H1 (cell line): ENCODE measurements around the gene RBMX. TPM values are rescaled to one million over a fixed set of nuclear protein-coding genes. Genes with fewer than 3 reads are reported as not detected.

Experiments used
- CHD1 ChIP-seq: IDR thresholded peaks from 2 replicates; pipeline ENCODE4 v1.6.1; 2012; ENCODE audit warnings: low read depth, low read length, improper control_type of control experiment
- EP300 ChIP-seq, 2 experiments: IDR thresholded peaks; 1 replicate in 1 of 2; 2 replicates in 1 of 2; pipeline ENCODE4 v1.6.1; 2011 to 2012; ENCODE audit warnings: low read depth in 2 of 2, low read length in 2 of 2, mild to moderate bottlenecking in 2 of 2, borderline replicate concordance in 1 of 2, inconsistent platforms in 1 of 2, moderate library complexity in 1 of 2
- GABPA ChIP-seq: IDR thresholded peaks from 2 replicates; pipeline ENCODE4 v1.6.1; 2011; ENCODE audit warnings: mild to moderate bottlenecking, low read length, moderate library complexity, borderline replicate concordance; ENCODE audit not compliant: insufficient read depth
- NANOG ChIP-seq: IDR thresholded peaks from 2 replicates; pipeline ENCODE4 v1.6.1; 2011; ENCODE audit warnings: low read length, low read depth, mild to moderate bottlenecking, inconsistent platforms; ENCODE audit not compliant: insufficient read depth, poor library complexity, severe bottlenecking
- SAP30 ChIP-seq: fragments of 300-600 bp; sonication (generic); IDR thresholded peaks from 2 replicates; pipeline ENCODE4 v1.7.1; 2012; ENCODE audit warnings: low read length, moderate library complexity, mild to moderate bottlenecking, inconsistent platforms; ENCODE audit not compliant: insufficient read depth, insufficient replicate concordance
- SIN3A ChIP-seq, 2 experiments: IDR thresholded peaks in 1 of 2; conservative IDR thresholded peaks in 1 of 2; 2 replicates each; pipeline ENCODE4 v1.6.1; 2011 to 2012; ENCODE audit warnings: low read length in 2 of 2, improper control_type of control experiment in 1 of 2, low read depth in 1 of 2, mild to moderate bottlenecking in 1 of 2
- polyA plus RNA-seq, 7 experiments: library from polyadenylated mRNA; depleted of rRNA in 3 of 7; stranded (reverse) in 5 of 7; unstranded in 2 of 7; fragments of >200 nt in 5 of 7; fragments of 200-250 nt in 2 of 7; gene quantifications; 1 replicate in 5 of 7; 2 replicates in 1 of 7; 4 replicates in 1 of 7; pipeline versions ENCODE4 v1.2.1 to v1.2.3, GENCODE V29; 2011 to 2013; ENCODE audit warnings: missing spikeins in 2 of 7, mixed read lengths in 2 of 7
- total RNA-seq: library from RNA; stranded (reverse); fragmentation: NEBNext Ultra II Directional; extraction: Animal tissue kit (Norgen Biotek cat#: 25700); gene quantifications from 2 replicates; pipeline ENCODE4 v1.2.1, GENCODE V29; 2021
- TF ChIP-seq, protein P1 (sequence below): fragments of 300-600 bp; sonication (generic); IDR thresholded peaks from 2 replicates; pipeline ENCODE4 v1.7.1; 2012; ENCODE audit warnings: low read length, moderate library complexity, mild to moderate bottlenecking, inconsistent platforms; ENCODE audit not compliant: insufficient replicate concordance
- TF ChIP-seq, protein P2 (sequence below): IDR thresholded peaks from 2 replicates; pipeline ENCODE4 v1.6.1; 2011; ENCODE audit warnings: low read depth, mild to moderate bottlenecking, low read length; ENCODE audit not compliant: insufficient read depth
- TF ChIP-seq, protein P3 (sequence below): IDR thresholded peaks from 2 replicates; pipeline ENCODE4 v1.6.1; 2012; ENCODE audit warnings: inconsistent platforms

Gene RBMX
- total and polyA plus RNA-seq, 2 of the 8 experiments (the other 6 are each of a cell fraction or from before 2014, with no cell fraction given): 213 to 476 TPM

DNA sequence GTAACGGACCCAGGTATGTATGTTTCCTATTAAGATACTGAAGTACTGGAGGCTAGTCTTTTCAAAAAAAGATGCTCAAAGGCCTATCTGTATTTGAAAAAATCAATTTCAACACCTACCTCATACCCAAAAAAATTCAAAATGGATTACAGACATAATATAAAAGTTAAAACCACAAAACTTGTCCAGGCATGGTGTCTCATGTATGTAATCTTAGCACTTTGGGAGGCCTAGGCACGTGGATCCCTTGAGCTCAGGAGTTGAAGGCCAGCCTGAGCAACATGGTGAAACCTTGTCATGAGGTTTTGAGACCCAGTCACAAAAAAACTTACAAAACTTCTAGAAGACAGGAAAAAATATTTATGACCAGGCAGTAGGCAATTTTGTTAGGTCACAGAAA lies 16.7 kb downstream of the RBMX start (continued):
- TF ChIP-seq, protein P1, sequence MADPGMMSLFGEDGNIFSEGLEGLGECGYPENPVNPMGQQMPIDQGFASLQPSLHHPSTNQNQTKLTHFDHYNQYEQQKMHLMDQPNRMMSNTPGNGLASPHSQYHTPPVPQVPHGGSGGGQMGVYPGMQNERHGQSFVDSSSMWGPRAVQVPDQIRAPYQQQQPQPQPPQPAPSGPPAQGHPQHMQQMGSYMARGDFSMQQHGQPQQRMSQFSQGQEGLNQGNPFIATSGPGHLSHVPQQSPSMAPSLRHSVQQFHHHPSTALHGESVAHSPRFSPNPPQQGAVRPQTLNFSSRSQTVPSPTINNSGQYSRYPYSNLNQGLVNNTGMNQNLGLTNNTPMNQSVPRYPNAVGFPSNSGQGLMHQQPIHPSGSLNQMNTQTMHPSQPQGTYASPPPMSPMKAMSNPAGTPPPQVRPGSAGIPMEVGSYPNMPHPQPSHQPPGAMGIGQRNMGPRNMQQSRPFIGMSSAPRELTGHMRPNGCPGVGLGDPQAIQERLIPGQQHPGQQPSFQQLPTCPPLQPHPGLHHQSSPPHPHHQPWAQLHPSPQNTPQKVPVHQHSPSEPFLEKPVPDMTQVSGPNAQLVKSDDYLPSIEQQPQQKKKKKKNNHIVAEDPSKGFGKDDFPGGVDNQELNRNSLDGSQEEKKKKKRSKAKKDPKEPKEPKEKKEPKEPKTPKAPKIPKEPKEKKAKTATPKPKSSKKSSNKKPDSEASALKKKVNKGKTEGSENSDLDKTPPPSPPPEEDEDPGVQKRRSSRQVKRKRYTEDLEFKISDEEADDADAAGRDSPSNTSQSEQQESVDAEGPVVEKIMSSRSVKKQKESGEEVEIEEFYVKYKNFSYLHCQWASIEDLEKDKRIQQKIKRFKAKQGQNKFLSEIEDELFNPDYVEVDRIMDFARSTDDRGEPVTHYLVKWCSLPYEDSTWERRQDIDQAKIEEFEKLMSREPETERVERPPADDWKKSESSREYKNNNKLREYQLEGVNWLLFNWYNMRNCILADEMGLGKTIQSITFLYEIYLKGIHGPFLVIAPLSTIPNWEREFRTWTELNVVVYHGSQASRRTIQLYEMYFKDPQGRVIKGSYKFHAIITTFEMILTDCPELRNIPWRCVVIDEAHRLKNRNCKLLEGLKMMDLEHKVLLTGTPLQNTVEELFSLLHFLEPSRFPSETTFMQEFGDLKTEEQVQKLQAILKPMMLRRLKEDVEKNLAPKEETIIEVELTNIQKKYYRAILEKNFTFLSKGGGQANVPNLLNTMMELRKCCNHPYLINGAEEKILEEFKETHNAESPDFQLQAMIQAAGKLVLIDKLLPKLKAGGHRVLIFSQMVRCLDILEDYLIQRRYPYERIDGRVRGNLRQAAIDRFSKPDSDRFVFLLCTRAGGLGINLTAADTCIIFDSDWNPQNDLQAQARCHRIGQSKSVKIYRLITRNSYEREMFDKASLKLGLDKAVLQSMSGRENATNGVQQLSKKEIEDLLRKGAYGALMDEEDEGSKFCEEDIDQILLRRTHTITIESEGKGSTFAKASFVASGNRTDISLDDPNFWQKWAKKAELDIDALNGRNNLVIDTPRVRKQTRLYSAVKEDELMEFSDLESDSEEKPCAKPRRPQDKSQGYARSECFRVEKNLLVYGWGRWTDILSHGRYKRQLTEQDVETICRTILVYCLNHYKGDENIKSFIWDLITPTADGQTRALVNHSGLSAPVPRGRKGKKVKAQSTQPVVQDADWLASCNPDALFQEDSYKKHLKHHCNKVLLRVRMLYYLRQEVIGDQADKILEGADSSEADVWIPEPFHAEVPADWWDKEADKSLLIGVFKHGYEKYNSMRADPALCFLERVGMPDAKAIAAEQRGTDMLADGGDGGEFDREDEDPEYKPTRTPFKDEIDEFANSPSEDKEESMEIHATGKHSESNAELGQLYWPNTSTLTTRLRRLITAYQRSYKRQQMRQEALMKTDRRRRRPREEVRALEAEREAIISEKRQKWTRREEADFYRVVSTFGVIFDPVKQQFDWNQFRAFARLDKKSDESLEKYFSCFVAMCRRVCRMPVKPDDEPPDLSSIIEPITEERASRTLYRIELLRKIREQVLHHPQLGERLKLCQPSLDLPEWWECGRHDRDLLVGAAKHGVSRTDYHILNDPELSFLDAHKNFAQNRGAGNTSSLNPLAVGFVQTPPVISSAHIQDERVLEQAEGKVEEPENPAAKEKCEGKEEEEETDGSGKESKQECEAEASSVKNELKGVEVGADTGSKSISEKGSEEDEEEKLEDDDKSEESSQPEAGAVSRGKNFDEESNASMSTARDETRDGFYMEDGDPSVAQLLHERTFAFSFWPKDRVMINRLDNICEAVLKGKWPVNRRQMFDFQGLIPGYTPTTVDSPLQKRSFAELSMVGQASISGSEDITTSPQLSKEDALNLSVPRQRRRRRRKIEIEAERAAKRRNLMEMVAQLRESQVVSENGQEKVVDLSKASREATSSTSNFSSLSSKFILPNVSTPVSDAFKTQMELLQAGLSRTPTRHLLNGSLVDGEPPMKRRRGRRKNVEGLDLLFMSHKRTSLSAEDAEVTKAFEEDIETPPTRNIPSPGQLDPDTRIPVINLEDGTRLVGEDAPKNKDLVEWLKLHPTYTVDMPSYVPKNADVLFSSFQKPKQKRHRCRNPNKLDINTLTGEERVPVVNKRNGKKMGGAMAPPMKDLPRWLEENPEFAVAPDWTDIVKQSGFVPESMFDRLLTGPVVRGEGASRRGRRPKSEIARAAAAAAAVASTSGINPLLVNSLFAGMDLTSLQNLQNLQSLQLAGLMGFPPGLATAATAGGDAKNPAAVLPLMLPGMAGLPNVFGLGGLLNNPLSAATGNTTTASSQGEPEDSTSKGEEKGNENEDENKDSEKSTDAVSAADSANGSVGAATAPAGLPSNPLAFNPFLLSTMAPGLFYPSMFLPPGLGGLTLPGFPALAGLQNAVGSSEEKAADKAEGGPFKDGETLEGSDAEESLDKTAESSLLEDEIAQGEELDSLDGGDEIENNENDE: no peak
- TF ChIP-seq NANOG (no peak), GABPA (no peak), CHD1 (no peak), SIN3A (conservative IDR thresholded peaks at IDR 0.05 in 1 of 2, IDR thresholded peaks at IDR 0.05 in 1 of 2; ENCODE audit: low read depth in 1 of 2, low read length in 2 of 2) (no peak), EP300 (IDR thresholded peaks at IDR 0.05; ENCODE audit: borderline replicate concordance in 1 of 2, low read depth in 2 of 2, low read length in 2 of 2) (no peak), SAP30 (no peak)
- TF ChIP-seq, protein P2, sequence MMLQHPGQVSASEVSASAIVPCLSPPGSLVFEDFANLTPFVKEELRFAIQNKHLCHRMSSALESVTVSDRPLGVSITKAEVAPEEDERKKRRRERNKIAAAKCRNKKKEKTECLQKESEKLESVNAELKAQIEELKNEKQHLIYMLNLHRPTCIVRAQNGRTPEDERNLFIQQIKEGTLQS: no peak
- TF ChIP-seq, protein P3, sequence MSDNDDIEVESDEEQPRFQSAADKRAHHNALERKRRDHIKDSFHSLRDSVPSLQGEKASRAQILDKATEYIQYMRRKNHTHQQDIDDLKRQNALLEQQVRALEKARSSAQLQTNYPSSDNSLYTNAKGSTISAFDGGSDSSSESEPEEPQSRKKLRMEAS: no peak
- TF ChIP-seq, all 59 proteins: peak for 0
